Medulla oblongata (tissue), 1 donor: ENCODE data around the gene TULP1.

ENCODE experiments used
- DNase-seq: peaks from one replicate; pipeline ENCODE4 v3.0.0-alpha.2; 2015; ENCODE audit errors: extremely low spot score

Gene TULP1

DNA sequence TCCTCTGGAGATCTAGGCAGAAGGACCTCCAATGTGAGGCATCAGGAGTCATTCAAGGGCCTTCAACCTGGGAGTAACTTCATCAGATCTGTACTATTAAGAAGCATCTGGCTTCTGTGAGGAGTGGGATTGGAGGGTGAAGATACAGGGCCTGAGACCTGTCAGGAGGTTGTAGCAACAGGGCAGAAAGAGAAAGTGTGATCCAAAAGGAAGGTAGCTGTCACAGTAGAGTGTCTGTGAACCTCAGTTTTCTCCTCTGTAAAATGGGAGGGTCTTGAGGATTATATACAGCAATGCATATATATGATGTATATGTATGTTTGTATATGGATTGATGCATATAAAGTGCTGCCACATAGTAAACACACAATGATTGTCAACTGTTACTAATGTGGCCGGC lies 47.0 kb downstream of the TULP1 start:
- DNase-seq = no peak

DNA sequence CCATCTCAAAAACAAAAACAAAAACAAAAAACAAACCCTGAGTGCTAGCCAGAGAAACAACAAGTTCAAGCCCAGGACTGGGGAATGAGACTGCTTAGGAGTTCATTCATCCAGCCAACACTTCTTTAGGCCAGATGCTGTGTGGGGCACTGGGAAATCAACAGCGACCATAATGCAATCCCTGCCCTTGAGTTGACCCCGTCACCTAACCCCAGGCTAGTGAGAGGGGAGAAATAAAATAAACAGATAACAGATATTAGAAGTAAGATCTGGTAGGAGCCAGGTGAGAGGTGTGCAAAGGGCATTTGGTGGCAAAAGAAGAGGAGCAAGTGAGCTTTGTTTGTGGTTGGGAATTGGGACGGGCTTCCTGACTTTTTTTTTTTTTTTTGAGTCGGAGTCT lies 49.4 kb downstream of the TULP1 start:
- DNase-seq = no peak

DNA sequence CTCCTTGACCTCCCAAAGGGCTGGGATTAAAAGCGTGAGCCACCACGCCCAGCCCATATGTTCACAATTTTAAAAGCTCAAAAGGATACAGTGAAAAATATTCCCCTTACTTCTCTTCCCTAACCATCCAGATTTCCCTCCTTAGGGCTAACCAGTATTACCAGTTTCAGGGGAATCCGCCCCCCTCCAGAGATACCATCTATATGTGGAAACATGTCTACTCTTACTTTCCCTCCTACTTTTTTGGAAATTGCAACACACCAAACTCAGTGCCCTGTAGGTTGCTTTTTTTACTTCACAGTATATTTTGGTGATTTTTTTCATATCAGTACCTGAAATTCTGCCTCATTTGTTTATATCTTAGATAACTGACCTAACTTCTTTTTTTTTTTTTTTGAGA lies 51.4 kb downstream of the TULP1 start:
- no peak for DNase-seq

DNA sequence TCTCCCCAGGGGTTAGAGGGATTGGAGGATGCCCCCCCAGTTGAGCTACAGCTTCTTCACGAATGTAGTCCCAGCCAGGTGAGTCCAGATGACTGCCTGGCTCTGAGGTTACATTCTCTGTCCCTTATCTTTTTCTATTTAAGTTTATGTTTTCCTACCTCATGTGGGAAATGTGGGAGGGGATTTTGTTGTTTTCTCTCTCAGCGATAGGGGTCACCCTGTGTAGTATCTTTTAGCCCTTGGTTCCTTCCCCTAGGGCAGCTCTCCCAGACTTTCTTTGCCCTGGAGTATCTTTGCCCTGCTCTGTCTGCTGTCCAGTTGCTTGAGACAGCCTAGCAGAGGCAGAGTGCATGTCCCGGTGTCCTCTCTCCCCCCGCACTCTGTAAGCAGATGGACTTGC lies 54.8 kb downstream of the TULP1 start:
- DNase-seq = no peak

DNA sequence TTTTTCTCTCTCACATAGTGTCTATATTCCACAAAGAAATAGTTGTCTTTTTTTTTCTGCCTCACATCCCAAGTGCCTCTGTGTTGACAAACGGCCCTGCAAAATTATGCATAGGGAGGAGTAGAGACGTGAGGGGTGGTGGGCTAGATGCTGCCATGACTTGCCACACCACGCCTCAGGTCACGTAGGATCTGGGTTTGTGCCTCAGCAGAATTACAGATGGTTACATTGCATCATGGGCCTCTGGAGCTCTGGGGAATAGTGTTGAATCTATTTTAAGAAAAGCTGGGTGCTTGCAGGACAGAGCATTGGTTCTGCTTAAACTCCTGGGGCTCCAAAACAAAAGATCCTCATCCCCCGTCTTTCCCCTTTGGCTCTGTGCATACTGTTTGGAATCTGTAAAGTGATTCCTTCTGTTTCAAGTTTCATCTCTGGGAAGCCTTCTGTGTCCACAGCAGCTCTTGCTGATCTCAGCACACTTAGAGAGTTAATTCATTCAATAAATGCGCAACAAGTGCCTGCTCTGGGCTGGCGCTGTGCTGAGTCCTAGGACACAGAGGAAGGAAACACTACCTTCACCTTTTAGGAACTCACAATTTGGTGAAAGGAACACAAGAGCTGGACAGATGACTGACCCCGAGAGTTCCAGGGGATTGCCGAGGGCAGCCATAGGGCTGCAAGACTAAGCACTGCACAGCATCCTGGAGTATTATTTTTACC lies 58.1 kb downstream of the TULP1 start:
- DNase-seq = no peak

DNA sequence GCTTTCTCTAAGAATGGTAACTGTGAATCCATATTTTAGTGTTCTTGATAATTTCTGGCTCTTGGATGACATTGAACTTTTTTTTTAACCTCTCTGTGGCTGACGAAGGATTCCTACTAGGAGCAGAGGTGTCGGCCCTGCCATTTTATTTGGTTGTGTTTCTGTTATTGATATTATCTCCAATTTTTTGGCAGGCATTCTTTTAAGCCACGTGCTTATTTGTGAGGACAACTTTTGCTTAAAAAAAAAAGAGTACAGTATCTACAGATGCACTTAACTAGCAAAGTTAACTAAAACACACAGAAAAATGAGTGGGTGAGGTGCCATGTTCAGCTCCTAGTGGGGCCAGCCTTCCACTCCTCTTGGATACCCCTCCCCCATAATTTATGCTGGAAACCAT lies 59.5 kb downstream of the TULP1 start:
- no peak for DNase-seq

DNA sequence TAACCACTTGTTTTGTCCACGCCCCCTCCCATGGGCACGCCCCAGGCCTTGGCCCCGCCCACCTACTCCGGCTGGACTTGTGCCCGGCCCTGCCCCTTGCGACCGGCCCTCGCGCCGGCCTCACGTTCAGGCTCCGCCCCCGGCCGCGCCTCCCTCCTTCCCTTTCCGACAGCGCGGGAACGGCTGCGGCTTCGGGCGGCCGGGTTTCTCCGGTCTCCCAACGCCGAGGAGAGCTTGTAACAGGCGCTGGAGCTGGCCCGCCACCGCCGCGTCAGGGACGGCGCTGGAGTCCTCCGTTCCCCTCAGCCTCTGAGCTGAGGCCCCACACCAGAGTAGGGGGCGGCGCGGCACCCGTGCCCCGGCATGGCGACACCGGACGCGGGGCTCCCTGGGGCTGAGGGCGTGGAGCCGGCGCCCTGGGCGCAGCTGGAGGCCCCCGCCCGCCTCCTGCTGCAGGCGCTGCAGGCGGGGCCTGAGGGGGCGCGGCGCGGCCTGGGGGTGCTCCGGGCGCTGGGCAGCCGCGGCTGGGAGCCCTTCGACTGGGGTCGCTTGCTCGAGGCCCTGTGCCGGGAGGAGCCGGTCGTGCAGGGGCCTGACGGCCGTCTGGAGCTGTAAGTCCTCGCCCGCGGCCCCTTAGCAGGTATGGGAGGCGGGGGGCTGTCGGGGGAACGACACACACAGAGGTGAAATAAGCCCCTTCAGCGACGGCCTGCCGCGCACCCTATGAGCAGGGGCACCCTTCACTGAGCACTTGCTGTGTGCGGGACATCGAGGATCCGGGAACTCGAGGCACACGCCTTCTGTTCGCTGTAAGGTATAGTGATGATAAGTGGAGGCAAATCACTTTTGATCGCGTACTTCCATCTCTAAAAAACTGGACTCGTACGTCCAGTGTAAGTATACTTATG lies 60.3 kb downstream of the TULP1 start, which contains the start of gene FANCE:
Gene FANCE (plus strand): TSS at position 156 of the 908 bp plus-strand sequence. CDS start 208 bp downstream, at position 364.
- peak; percentile 94 for DNase-seq

DNA sequence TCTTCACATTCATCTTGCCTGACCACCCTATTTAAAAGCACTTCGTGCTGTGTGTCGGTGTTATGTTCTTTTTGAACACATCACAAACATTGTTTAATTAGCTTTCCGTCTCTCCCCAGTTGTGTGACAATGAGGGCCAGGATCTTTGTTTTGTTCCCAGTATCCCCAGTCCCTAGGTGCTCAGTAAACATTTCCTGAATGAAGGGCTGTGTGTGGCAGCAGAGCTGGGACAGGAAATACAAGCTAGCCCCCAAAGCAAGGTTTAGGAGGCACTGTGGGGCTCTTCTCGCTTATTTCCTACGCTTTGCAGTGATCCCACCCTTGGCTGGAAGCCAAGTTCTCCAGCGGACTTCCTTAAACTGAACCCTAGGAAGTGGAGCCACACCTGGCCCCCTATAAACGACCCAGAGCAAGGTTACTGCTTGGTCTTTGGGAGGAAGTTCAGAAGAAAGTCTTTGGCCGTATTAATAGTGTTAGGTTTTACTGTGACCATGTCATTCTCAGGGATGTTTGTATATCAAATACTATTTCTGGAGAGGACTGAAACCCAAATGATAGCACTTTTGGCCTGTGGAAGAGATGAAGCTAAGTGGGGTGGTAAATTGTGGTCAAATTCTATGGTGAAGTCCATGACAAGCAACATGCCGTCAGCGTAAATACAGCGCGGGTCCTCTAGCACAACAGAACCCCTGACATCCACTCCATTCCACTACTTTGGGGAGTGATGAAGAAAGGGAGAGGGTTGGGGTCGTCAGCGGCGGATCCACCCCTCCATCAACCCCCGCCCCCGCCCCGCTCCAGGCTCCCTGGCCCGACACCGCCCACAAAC lies 61.1 kb downstream of the TULP1 start:
- no peak for DNase-seq

DNA sequence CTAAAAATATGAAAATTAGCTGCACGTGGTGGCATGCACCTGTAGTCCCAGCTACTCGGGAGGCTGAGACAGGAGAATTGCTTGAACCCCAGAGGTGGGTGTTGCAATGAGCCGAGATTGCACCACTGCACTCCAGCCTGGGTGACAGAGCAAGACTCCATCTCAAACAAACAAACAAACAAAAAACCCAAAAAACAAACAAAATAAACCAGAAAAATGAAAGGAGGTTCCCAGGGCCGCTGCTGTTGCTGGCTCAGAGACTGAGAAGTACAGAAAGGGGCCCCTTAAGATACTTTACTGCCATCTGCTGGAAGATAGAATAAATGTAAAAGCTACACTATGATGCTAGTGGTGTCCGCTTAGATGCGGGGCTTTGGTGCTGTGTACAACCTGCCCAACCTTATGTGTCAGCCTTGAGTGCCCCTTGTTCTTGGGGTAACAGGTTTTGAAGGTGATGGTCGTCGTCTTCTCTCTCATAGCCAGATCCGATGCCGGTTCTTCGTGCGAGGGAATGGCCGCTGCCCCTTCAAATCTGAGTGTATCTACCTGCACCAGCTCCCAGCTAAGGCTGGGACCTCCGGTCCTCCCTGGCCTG lies 63.3 kb downstream of the TULP1 start:
- DNase-seq = peak; percentile 86

DNA sequence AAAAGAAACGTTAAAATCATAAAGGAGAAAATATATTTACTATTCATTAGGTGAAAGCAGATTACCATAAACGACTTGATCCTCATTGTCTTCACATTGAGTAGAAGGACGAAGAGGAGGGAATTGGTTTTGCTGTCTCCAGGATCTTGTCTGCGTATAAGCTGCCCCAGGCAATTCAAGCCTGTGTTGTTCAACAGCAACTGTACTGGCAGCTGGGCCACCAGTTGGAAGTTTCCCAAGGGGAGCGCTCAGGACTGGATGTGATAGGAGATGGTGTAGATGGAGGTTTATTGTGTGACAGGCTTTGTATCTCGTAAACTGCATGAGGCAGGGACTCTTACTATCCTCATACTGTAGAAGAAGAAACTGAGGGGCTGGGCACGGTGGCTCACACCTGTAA lies 64.5 kb downstream of the TULP1 start:
- no peak for DNase-seq
